ENCODE measurements around the gene SNX30.

Gene SNX30

GRCh38 chr9:112878752-112879151 lies 128.2 kb downstream of the SNX30 start:
- H3K9ac ChIP-seq (ENCODE audit: low read depth, low read length) = no peak overlapping the region
- H3K27me3 ChIP-seq (ENCODE audit: control insufficient read depth, insufficient read depth, low read length) = no peaks in the 10 kb centered on the region
- peaks cover 4% of the 10 kb centered on the region for H3K36me3 ChIP-seq (ENCODE audit: insufficient read depth, low read length)
- H3K9me3 ChIP-seq (replicated peaks; ENCODE audit: low read length) = no peaks in the 10 kb centered on the region
- no peak overlapping the region for H3K4me2 ChIP-seq (ENCODE audit: low read length)
- peaks cover 12% of the 10 kb centered on the region for H3K4me1 ChIP-seq (ENCODE audit: control insufficient read depth, insufficient read depth, low read length)
- H3K4me3 ChIP-seq (ENCODE audit: low read length) = no peak overlapping the region

GRCh38 chr9:112880650-112881049 lies 130.1 kb downstream of the SNX30 start:
- Histone ChIP-seq H3K4me1 (ENCODE audit: control insufficient read depth, insufficient read depth, low read length) (peaks cover 19% of the 10 kb centered on the region), H3K36me3 (ENCODE audit: insufficient read depth, low read length) (peaks cover 4% of the 10 kb centered on the region), H3K4me2 (ENCODE audit: low read length) (no peak overlapping the region), H3K27me3 (ENCODE audit: control insufficient read depth, insufficient read depth, low read length) (no peaks in the 10 kb centered on the region), H3K9me3 (replicated peaks; ENCODE audit: low read length) (no peaks in the 10 kb centered on the region), H3K9ac (ENCODE audit: low read depth, low read length) (no peak overlapping the region), H3K4me3 (ENCODE audit: low read length) (no peak overlapping the region)

- Histone ChIP-seq H3K4me3 (ENCODE audit: low read length) (no peak overlapping the region), H3K4me1 (ENCODE audit: control insufficient read depth, insufficient read depth, low read length) (peaks cover 19% of the 10 kb centered on the region), H3K27me3 (ENCODE audit: control insufficient read depth, insufficient read depth, low read length) (no peaks in the 10 kb centered on the region), H3K9me3 (replicated peaks; ENCODE audit: low read length) (no peaks in the 10 kb centered on the region), H3K4me2 (ENCODE audit: low read length) (peak overlapping the region; percentile 1), H3K9ac (ENCODE audit: low read depth, low read length) (no peak overlapping the region), H3K36me3 (ENCODE audit: insufficient read depth, low read length) (peaks cover 4% of the 10 kb centered on the region)
These were observed 130.8 kb downstream of the SNX30 start for GRCh38 chr9:112881331-112881730.

GRCh38 chr9:112884101-112884500 lies 133.5 kb downstream of the SNX30 start:
- Histone ChIP-seq H3K9ac (ENCODE audit: low read depth, low read length) (no peak overlapping the region), H3K4me3 (ENCODE audit: low read length) (no peak overlapping the region), H3K4me2 (ENCODE audit: low read length) (peak overlapping the region; percentile 28), H3K9me3 (replicated peaks; ENCODE audit: low read length) (no peaks in the 10 kb centered on the region), H3K4me1 (ENCODE audit: control insufficient read depth, insufficient read depth, low read length) (peaks cover 19% of the 10 kb centered on the region), H3K27me3 (ENCODE audit: control insufficient read depth, insufficient read depth, low read length) (no peaks in the 10 kb centered on the region), H3K36me3 (ENCODE audit: insufficient read depth, low read length) (peaks cover 4% of the 10 kb centered on the region)

DNA sequence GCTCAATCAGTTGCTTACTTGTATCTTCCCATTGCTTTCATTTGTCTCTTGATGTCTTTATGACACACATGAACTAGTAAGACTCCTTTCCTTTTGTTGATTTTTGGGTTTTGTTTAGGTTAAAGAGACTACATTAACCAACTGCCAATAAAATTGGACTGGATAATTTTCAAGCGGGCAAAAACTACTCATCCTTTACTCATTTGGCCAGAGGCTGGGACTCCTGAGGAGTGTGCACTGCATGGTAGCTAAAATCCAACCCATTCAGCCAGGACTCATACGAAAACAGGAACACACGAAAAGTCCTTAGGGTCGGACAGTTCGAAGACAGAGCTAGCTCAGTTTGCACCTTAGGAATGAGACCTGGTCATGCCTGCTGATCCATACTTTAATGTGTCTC lies 134.2 kb downstream of the SNX30 start:
- H3K9me3 ChIP-seq (replicated peaks; ENCODE audit: low read length) = no peaks in the 10 kb centered on the region
- H3K4me1 ChIP-seq (ENCODE audit: control insufficient read depth, insufficient read depth, low read length) = peaks cover 19% of the 10 kb centered on the region
- H3K4me2 ChIP-seq (ENCODE audit: low read length) = no peak overlapping the region
- H3K36me3 ChIP-seq (ENCODE audit: insufficient read depth, low read length) = peaks cover 4% of the 10 kb centered on the region
- no peak overlapping the region for H3K4me3 ChIP-seq (ENCODE audit: low read length)
- H3K9ac ChIP-seq (ENCODE audit: low read depth, low read length) = no peak overlapping the region
- H3K27me3 ChIP-seq (ENCODE audit: control insufficient read depth, insufficient read depth, low read length) = peaks cover 5% of the 10 kb centered on the region

DNA sequence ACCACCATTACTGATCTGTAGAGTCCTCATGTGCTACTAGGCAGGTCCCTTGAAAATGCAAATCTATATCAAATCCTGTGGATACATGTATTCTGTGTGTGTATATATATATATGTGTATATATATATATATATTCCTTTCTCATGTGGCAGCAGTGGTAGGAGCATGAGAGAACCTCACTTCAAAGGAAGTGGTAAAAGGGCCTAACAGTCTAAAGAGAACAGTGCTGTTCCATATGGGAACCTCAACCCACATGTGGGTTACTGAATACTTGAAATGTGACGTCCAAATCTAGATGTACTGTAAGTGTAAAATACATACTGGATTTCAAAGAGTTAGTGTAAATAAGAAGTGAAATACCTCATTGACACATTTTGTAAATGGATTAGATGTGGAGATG lies 134.8 kb downstream of the SNX30 start:
- Histone ChIP-seq H3K4me3 (ENCODE audit: low read length) (no peak overlapping the region), H3K9me3 (replicated peaks; ENCODE audit: low read length) (no peaks in the 10 kb centered on the region), H3K9ac (ENCODE audit: low read depth, low read length) (no peak overlapping the region), H3K27me3 (ENCODE audit: control insufficient read depth, insufficient read depth, low read length) (peaks cover 11% of the 10 kb centered on the region), H3K4me1 (ENCODE audit: control insufficient read depth, insufficient read depth, low read length) (peaks cover 20% of the 10 kb centered on the region), H3K4me2 (ENCODE audit: low read length) (no peak overlapping the region), H3K36me3 (ENCODE audit: insufficient read depth, low read length) (peaks cover 3% of the 10 kb centered on the region)

- no peaks in the 10 kb centered on the region for H3K36me3 ChIP-seq (ENCODE audit: insufficient read depth, low read length)
- peaks cover 21% of the 10 kb centered on the region for H3K27me3 ChIP-seq (ENCODE audit: control insufficient read depth, insufficient read depth, low read length)
- no peak overlapping the region for H3K4me2 ChIP-seq (ENCODE audit: low read length)
- no peaks in the 10 kb centered on the region for H3K9me3 ChIP-seq (replicated peaks; ENCODE audit: low read length)
- H3K4me1 ChIP-seq (ENCODE audit: control insufficient read depth, insufficient read depth, low read length) = peaks cover 21% of the 10 kb centered on the region
- H3K9ac ChIP-seq (ENCODE audit: low read depth, low read length) = no peak overlapping the region
- H3K4me3 ChIP-seq (ENCODE audit: low read length) = no peak overlapping the region
These were observed 135.8 kb downstream of the SNX30 start for GRCh38 chr9:112886351-112886750.

GRCh38 chr9:112887381-112887780 lies 136.8 kb downstream of the SNX30 start:
- Histone ChIP-seq H3K27me3 (ENCODE audit: control insufficient read depth, insufficient read depth, low read length) (peaks cover 31% of the 10 kb centered on the region), H3K4me2 (ENCODE audit: low read length) (no peak overlapping the region), H3K9me3 (replicated peaks; ENCODE audit: low read length) (no peaks in the 10 kb centered on the region), H3K4me3 (ENCODE audit: low read length) (no peak overlapping the region), H3K9ac (ENCODE audit: low read depth, low read length) (no peak overlapping the region), H3K36me3 (ENCODE audit: insufficient read depth, low read length) (no peaks in the 10 kb centered on the region), H3K4me1 (ENCODE audit: control insufficient read depth, insufficient read depth, low read length) (peaks cover 15% of the 10 kb centered on the region)

DNA sequence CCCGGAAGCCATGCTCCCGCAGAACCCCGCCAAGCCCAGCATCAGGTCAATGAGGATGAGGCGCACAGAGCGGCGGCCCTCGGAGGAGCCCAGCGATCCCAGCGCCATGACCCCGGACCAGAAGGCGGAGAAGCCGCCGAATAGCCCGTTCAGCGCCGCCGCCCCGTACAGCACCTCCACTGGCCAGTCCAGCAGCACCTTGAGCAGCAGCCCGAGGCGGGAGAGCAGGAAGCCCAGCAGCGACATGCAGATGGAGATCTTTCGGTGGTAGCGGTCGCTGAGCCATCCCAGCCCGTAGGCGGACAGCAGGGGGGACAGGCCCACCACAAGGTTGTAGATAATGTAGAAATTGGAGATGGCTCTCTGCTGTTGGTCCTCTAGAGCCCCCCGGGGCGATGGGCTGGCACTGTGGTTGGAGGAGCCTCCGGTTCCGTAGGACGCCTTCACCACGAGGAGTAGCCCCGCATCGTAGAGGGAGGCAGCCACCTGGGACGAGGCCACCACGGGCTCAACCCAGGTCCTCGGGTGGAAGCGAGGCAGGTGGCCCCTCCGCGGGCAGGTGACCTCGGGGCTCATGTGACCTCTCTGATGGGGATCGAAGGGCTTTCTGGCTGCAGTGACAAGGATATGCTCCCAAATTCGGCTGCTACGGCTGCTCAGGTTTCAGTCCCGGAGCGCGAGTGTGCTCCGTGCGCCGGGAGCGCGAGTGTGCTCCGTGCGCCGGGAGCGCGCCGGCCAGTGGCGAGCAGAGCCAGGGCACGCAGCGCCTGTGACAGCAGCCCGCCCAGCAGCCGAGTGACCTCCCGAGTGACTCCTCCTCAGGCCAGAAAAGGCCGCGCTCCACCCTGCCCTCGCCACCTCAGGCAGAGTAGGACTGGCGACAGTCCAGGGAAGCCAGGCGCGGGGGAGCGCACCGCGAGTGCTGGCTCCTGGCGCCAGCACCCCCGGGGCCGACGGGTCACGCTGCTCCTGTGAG lies 139.8 kb downstream of the SNX30 start, which contains the start of gene SLC46A2:
TSS of gene SLC46A2 (minus strand) at position 771 of the 976 bp plus-strand sequence. CDS start at position 576, 195 bp downstream.
- no peaks in the 10 kb centered on the region for H3K9me3 ChIP-seq (replicated peaks; ENCODE audit: low read length)
- H3K4me1 ChIP-seq (ENCODE audit: control insufficient read depth, insufficient read depth, low read length) = peaks cover 10% of the 10 kb centered on the region
- H3K4me3 ChIP-seq (ENCODE audit: low read length) = peak within 1 kb of the TSS; percentile 66
- peak within 1 kb of the TSS; percentile 88 for H3K4me2 ChIP-seq (ENCODE audit: low read length)
- peaks cover 34% of the 10 kb centered on the region for H3K27me3 ChIP-seq (ENCODE audit: control insufficient read depth, insufficient read depth, low read length)
- H3K9ac ChIP-seq (ENCODE audit: low read depth, low read length) = no peak within 1 kb of the TSS
- no peaks in the 10 kb centered on the region for H3K36me3 ChIP-seq (ENCODE audit: insufficient read depth, low read length)

DNA sequence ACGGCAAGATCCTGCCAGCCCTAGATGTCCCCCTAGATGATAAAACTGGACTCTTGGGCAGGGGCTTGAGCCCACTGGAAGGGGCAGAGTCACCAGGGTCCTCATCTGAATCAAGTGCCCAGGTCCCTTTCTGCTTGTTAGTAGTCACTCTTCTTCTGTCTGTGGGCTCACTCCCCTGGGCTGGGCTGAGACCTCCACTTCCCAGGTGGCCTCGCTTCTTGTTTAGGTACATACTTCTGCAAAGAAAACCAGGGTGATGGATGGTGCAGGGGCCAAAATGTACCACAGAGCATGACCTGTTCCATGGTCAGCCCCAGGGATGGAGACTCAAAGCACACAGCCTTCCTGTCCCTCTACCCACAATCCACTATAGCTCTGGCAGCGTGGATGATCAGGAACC lies 141.0 kb downstream of the SNX30 start:
- no peaks in the 10 kb centered on the region for H3K36me3 ChIP-seq (ENCODE audit: insufficient read depth, low read length)
- H3K9me3 ChIP-seq (replicated peaks; ENCODE audit: low read length) = no peaks in the 10 kb centered on the region
- no peak overlapping the region for H3K9ac ChIP-seq (ENCODE audit: low read depth, low read length)
- H3K4me1 ChIP-seq (ENCODE audit: control insufficient read depth, insufficient read depth, low read length) = peaks cover 10% of the 10 kb centered on the region
- H3K4me2 ChIP-seq (ENCODE audit: low read length) = no peak overlapping the region
- peaks cover 34% of the 10 kb centered on the region for H3K27me3 ChIP-seq (ENCODE audit: control insufficient read depth, insufficient read depth, low read length)
- no peak overlapping the region for H3K4me3 ChIP-seq (ENCODE audit: low read length)

- Histone ChIP-seq H3K9ac (ENCODE audit: low read depth, low read length) (no peak overlapping the region), H3K27me3 (ENCODE audit: control insufficient read depth, insufficient read depth, low read length) (peaks cover 43% of the 10 kb centered on the region), H3K36me3 (ENCODE audit: insufficient read depth, low read length) (no peaks in the 10 kb centered on the region), H3K9me3 (replicated peaks; ENCODE audit: low read length) (no peaks in the 10 kb centered on the region), H3K4me3 (ENCODE audit: low read length) (no peak overlapping the region), H3K4me1 (ENCODE audit: control insufficient read depth, insufficient read depth, low read length) (peaks cover 10% of the 10 kb centered on the region), H3K4me2 (ENCODE audit: low read length) (no peak overlapping the region)
These were observed 142.4 kb downstream of the SNX30 start for GRCh38 chr9:112892981-112893380.

DNA sequence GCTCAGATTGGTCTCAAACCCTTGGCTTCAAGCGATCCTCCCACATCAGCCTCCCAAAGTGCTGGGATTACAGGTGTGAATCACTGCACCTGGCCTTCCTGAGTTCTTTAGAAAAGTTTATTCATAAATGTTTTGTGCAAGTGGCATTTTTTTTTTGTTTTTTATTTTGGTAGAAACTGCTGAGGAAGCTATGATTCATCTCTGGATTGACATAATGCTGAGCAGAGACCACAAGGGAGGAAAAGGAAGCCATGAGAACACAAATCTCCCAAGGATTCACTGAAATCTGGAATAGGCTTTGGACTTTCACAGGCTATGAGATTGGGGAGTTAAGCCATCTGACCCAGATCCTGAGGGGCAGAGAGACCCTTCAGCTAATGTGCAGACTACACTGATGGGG lies 143.5 kb downstream of the SNX30 start:
- H3K27me3 ChIP-seq (ENCODE audit: control insufficient read depth, insufficient read depth, low read length) = peaks cover 46% of the 10 kb centered on the region
- no peak overlapping the region for H3K9ac ChIP-seq (ENCODE audit: low read depth, low read length)
- H3K4me1 ChIP-seq (ENCODE audit: control insufficient read depth, insufficient read depth, low read length) = peaks cover 10% of the 10 kb centered on the region
- H3K9me3 ChIP-seq (replicated peaks; ENCODE audit: low read length) = no peaks in the 10 kb centered on the region
- H3K4me3 ChIP-seq (ENCODE audit: low read length) = no peak overlapping the region
- H3K36me3 ChIP-seq (ENCODE audit: insufficient read depth, low read length) = no peaks in the 10 kb centered on the region
- no peak overlapping the region for H3K4me2 ChIP-seq (ENCODE audit: low read length)
